Lower lobe of right lung (tissue), 2 donors: ENCODE results near the gene ZNF341. TPM values are rescaled to one million over a fixed set of nuclear protein-coding genes. Genes with fewer than 3 reads are reported as not detected.
A peak's percentile ranks its signal among the peaks of the same experiment; 100 is the strongest.

ENCODE experiments used
- ATAC-seq, 2 donors: fragments of 200-7000 bp; cut with Tn5 transposase; one replicate each; pipeline ENCODE4 v1.9.1; 2020 to 2022; ENCODE audit warnings: mild to moderate bottlenecking in 2 of 2, moderate library complexity in 2 of 2
- DNase-seq: peaks from one replicate; pipeline ENCODE4 v3.0.0-alpha.2; 2020
- H3K27ac ChIP-seq: fragments of 200-600 bp; one replicate; pipeline ENCODE4 v1.8.0; 2022
- H3K27me3 ChIP-seq: fragments of 200-600 bp; one replicate; pipeline ENCODE4 v1.8.0; 2022; ENCODE audit warnings: low read depth
- H3K36me3 ChIP-seq: fragments of 200-600 bp; one replicate; pipeline ENCODE4 v1.8.0; 2022; ENCODE audit warnings: mild to moderate bottlenecking
- H3K4me1 ChIP-seq: fragments of 200-600 bp; one replicate; pipeline ENCODE4 v1.8.0; 2022
- H3K4me3 ChIP-seq: fragments of 200-600 bp; one replicate; pipeline ENCODE4 v1.8.0; 2022; ENCODE audit warnings: mild to moderate bottlenecking
- H3K9me3 ChIP-seq: fragments of 200-600 bp; one replicate; pipeline ENCODE4 v1.8.0; 2022
- CTCF ChIP-seq: fragments of 200-600 bp; IDR thresholded peaks from one replicate; pipeline ENCODE4 v1.8.0; 2022; ENCODE audit warnings: antibody characterized with exemption, mild to moderate bottlenecking
- intact Hi-C: fragments of 100-400 bp; cut with DNase I; formaldehyde crosslinking; loops from one replicate; pipeline ENCODE4 v1.11.0; 2022
- total RNA-seq: library from RNA; stranded (reverse); fragmentation: NEBNext Ultra II Directional; extraction: Animal tissue kit (Norgen Biotek cat#: 25700); gene quantifications from one replicate; pipeline ENCODE4 v1.2.1, GENCODE V29; 2021
- donor health status: DM: no; HTN: yes; CAD: no; lungs with severe emphysema.

The ZNF341 gene
- total RNA-seq, 1 donor from 2014 or later = 5.6 TPM

GRCh38 chr20:33798444-33798843 lies 66.6 kb downstream of the ZNF341 start:
- ATAC-seq = no peak
- TF ChIP-seq CTCF = no peak

GRCh38 chr20:33803921-33804337 lies 72.1 kb downstream of the ZNF341 start:
- Histone ChIP-seq H3K4me3 (no peak overlapping the region), H3K9me3 (no peaks in the 10 kb centered on the region), H3K27ac (no peak overlapping the region), H3K36me3 (no peaks in the 10 kb centered on the region), H3K27me3 (no peaks in the 10 kb centered on the region), H3K4me1 (no peaks in the 10 kb centered on the region)
- intact Hi-C loops = no loop called here
- DNase-seq = no peak
- no peak for TF ChIP-seq CTCF
- no peak for ATAC-seq

More at GRCh38 chr20:33798444-33798843, 66.6 kb downstream of the ZNF341 start:
- DNase-seq = no peak
- intact Hi-C loops = no loop called here
- H3K27ac ChIP-seq = no peak overlapping the region
- H3K27me3 ChIP-seq = no peaks in the 10 kb centered on the region
- no peaks in the 10 kb centered on the region for H3K36me3 ChIP-seq
- H3K4me3 ChIP-seq = no peak overlapping the region
- peaks cover 9% of the 10 kb centered on the region for H3K4me1 ChIP-seq
- H3K9me3 ChIP-seq = no peaks in the 10 kb centered on the region

- DNase-seq = no peak
- intact Hi-C loops = no loop called here
- Histone ChIP-seq H3K27ac (no peak overlapping the region), H3K4me1 (peaks cover 22% of the 10 kb centered on the region), H3K9me3 (no peaks in the 10 kb centered on the region), H3K4me3 (no peak overlapping the region), H3K36me3 (no peaks in the 10 kb centered on the region), H3K27me3 (no peaks in the 10 kb centered on the region)
- no peak for TF ChIP-seq CTCF
- no peak for ATAC-seq
Observed at GRCh38 chr20:33808388-33808787, 76.6 kb downstream of the ZNF341 start.

GRCh38 chr20:33810259-33810658 lies 78.5 kb downstream of the ZNF341 start:
- ATAC-seq (no peak), DNase-seq (no peak)
- Histone ChIP-seq H3K4me1 (peaks cover 41% of the 10 kb centered on the region), H3K27ac (peak overlapping the region; percentile 12), H3K4me3 (no peak overlapping the region), H3K36me3 (no peaks in the 10 kb centered on the region), H3K9me3 (no peaks in the 10 kb centered on the region), H3K27me3 (no peaks in the 10 kb centered on the region)
- intact Hi-C loops = no loop called here
- no peak for TF ChIP-seq CTCF

- DNase-seq (peak; percentile 100), ATAC-seq (peak; percentile 97 to 99)
- H3K4me1 ChIP-seq = peaks cover 47% of the 10 kb centered on the region
- H3K9me3 ChIP-seq = no peaks in the 10 kb centered on the region
- H3K27ac ChIP-seq = peak within 1 kb of the TSS; percentile 97
- peak within 1 kb of the TSS; percentile 97 for H3K4me3 ChIP-seq
- no peaks in the 10 kb centered on the region for H3K36me3 ChIP-seq
- intact Hi-C loops = no loop called here
- H3K27me3 ChIP-seq = no peaks in the 10 kb centered on the region
- no peak for TF ChIP-seq CTCF
Observed at GRCh38 chr20:33810885-33811775, 79.3 kb downstream of the ZNF341 start, which contains the start of gene CHMP4B. TSS of gene CHMP4B (plus strand) at chr20:33811348. CDS start at chr20:33811469, 121 bp downstream.
